Gastroesophageal sphincter (tissue), 3 donors: ENCODE results near the gene AGR3.

Experiments used
- POLR2A ChIP-seq, 2 donors: fragments of 450-650 bp; IDR thresholded peaks; one replicate each; pipeline ENCODE4 v1.6.1; 2017; ENCODE audit warnings: antibody characterized with exemption in 2 of 2, mild to moderate bottlenecking in 2 of 2, moderate library complexity in 1 of 2
- POLR2AphosphoS5 ChIP-seq: sonication (generic); formaldehyde crosslinking; IDR thresholded peaks from one replicate; pipeline ENCODE4 v1.6.1; 2017; ENCODE audit warnings: antibody characterized with exemption
- TF ChIP-seq, protein P1 (sequence below), 4 experiments: fragments of 200-600 bp in 2 of 4; fragments of 450-650 bp in 2 of 4; sonication (generic) in 1 of 4; IDR thresholded peaks; one replicate each; pipeline ENCODE4 v1.5.1; 2017 to 2019; ENCODE audit warnings: antibody characterized with exemption in 4 of 4, mild to moderate bottlenecking in 2 of 4, moderate library complexity in 2 of 4

DNA sequence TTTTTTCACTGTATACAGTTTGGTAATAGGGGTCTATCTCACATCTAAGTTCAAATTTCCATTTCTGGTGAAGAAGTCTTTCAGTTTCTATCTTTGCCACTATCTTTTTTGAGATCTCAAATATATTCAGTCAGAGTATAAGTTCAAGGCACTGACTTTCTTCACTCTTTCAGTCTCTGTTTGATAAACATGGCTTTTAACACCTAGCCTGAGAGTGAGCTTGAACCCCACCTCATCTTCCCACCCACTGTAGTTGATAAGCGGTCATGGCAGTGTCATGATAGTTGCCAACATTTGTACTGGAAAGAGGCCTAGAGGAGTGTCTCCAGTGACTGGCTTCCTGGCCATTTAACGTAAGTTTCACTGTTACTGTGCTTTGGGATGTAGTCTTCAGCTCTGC, 41.2 kb upstream of the AGR3 start:
- TF ChIP-seq, protein P1, sequence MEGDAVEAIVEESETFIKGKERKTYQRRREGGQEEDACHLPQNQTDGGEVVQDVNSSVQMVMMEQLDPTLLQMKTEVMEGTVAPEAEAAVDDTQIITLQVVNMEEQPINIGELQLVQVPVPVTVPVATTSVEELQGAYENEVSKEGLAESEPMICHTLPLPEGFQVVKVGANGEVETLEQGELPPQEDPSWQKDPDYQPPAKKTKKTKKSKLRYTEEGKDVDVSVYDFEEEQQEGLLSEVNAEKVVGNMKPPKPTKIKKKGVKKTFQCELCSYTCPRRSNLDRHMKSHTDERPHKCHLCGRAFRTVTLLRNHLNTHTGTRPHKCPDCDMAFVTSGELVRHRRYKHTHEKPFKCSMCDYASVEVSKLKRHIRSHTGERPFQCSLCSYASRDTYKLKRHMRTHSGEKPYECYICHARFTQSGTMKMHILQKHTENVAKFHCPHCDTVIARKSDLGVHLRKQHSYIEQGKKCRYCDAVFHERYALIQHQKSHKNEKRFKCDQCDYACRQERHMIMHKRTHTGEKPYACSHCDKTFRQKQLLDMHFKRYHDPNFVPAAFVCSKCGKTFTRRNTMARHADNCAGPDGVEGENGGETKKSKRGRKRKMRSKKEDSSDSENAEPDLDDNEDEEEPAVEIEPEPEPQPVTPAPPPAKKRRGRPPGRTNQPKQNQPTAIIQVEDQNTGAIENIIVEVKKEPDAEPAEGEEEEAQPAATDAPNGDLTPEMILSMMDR (IDR thresholded peaks at IDR 0.05), result no peak
- no peak for TF ChIP-seq POLR2A (IDR thresholded peaks at IDR 0.05)
- no peak for TF ChIP-seq POLR2AphosphoS5
